DND-41 (cell line): ENCODE measurements around the gene DENND2A.

Source experiments
- CTCF ChIP-seq: IDR thresholded peaks from 2 replicates; pipeline ENCODE4 v1.5.1; 2012; ENCODE audit warnings: borderline replicate concordance, low read length, moderate library complexity, mild to moderate bottlenecking; ENCODE audit not compliant: poor library complexity, severe bottlenecking; ENCODE audit errors: extremely low read depth
- EZH2 ChIP-seq: IDR thresholded peaks from 3 replicates; pipeline ENCODE4 v1.6.1; 2012; ENCODE audit warnings: borderline replicate concordance, low read depth, mild to moderate bottlenecking, moderate library complexity, low read length, inconsistent platforms; ENCODE audit not compliant: severe bottlenecking

GRCh38 chr7:140669352-140669751 is 28.7 kb upstream of the DENND2A start:
- TF ChIP-seq CTCF: no peak
- TF ChIP-seq EZH2: no peak
